ENCODE results near the gene RASAL2. TPM values are rescaled to one million over a fixed set of nuclear protein-coding genes. Genes with fewer than 3 reads are reported as not detected.

The RASAL2 gene
- total RNA-seq, result 10 to 100 TPM in 6 of 7 donors, 1 to 10 TPM in 1; 9.1 to 24.4 (median 15.9) TPM
- polyA plus RNA-seq, result 1 to 10 TPM in 1 of 3 donors, under 1 TPM in 2; 0.42 to 1.4 (median 0.50) TPM
- long read RNA-seq, donor 1, transcript RASAL2-204 (2 exons, 650 nt), result major isoform, 5 of 5 reads
- long read RNA-seq, donor 1, partial matches to known transcripts, result 0 of 5 reads
- long read RNA-seq, donor 1, other reads (novel, unspliced or antisense), result 0 of 5 reads
- long read RNA-seq, donor 2, partial matches to known transcripts, result 0 of 3 reads
- long read RNA-seq, donor 2, other reads (novel, unspliced or antisense), result 0 of 3 reads

- H3K27me3 ChIP-seq (replicated peaks in 1 of 7), result peaks cover 0 to 43% (median 12%) of the 10 kb centered on the region in 7 donors
- no peaks in the 10 kb centered on the region for H3K9me3 ChIP-seq
- H3K4me3 ChIP-seq, result peak within 1 kb of the TSS; percentile 70 to 94 (median 83)
- TF ChIP-seq POLR2AphosphoS5 (IDR thresholded peaks at IDR 0.05), result peak; percentile 7 to 65 (median 63)
- peak in 3 of 11 experiments; percentile 5 to 21 (median 12) for TF ChIP-seq CTCF (IDR thresholded peaks at IDR 0.05 in 8 of 11, conservative IDR thresholded peaks at IDR 0.05 in 3 of 11)
- no peak for TF ChIP-seq POLR2A (IDR thresholded peaks at IDR 0.05)
- 1 to 4% (median 1%) methylated on average over 10 to 82 of the region's 82 CpGs for WGBS, 5 donors
- peak; percentile 88 for DNase-seq
- intact Hi-C loops (cut with DNase I; ENCODE audit: low total_unique reads), result no loop called here
- peaks cover 0 to 56% (median 26%) of the 10 kb centered on the region in 6 donors for H3K4me1 ChIP-seq
- H3K27ac ChIP-seq, result peak within 1 kb of the TSS; percentile 57 to 89 (median 84)
- H3K36me3 ChIP-seq, result no peaks in the 10 kb centered on the region
These were observed at the start of gene RASAL2 for GRCh38 chr1:178093951-178094738. Gene RASAL2 (plus strand): TSS chr1:178094104. CDS start chr1:178094493, 389 bp downstream.

- intact Hi-C loops (cut with DNase I; ENCODE audit: low total_unique reads), result no loop called here
- no peaks in the 10 kb centered on the region for H3K27me3 ChIP-seq (replicated peaks in 1 of 7)
- peaks cover 0 to 32% (median 18%) of the 10 kb centered on the region in 8 donors for H3K9me3 ChIP-seq
- no peak for DNase-seq
- H3K4me1 ChIP-seq, result peaks cover 0 to 16% (median 3%) of the 10 kb centered on the region in 6 donors
- TF ChIP-seq POLR2A (IDR thresholded peaks at IDR 0.05), result no peak
- no peak for TF ChIP-seq CTCF (IDR thresholded peaks at IDR 0.05 in 8 of 11, conservative IDR thresholded peaks at IDR 0.05 in 3 of 11)
- no peak for TF ChIP-seq POLR2AphosphoS5 (IDR thresholded peaks at IDR 0.05)
- H3K4me3 ChIP-seq, result no peak overlapping the region
- 30 to 92% (median 77%) methylated on average over 1 of the region's 1 CpG for WGBS, 5 donors
- H3K36me3 ChIP-seq, result no peaks in the 10 kb centered on the region
- no peak overlapping the region for H3K27ac ChIP-seq
These were observed 47.2 kb upstream of the RASAL2 start for GRCh38 chr1:178046591-178047270.

- no peaks in the 10 kb centered on the region for H3K27me3 ChIP-seq (replicated peaks in 1 of 7)
- no peaks in the 10 kb centered on the region for H3K36me3 ChIP-seq
- TF ChIP-seq POLR2A (IDR thresholded peaks at IDR 0.05), result no peak
- TF ChIP-seq CTCF (IDR thresholded peaks at IDR 0.05 in 8 of 11, conservative IDR thresholded peaks at IDR 0.05 in 3 of 11), result no peak
- TF ChIP-seq POLR2AphosphoS5 (IDR thresholded peaks at IDR 0.05), result no peak
- no peak overlapping the region for H3K4me3 ChIP-seq
- peaks cover 0 to 22% (median 3%) of the 10 kb centered on the region in 6 donors for H3K4me1 ChIP-seq
- H3K9me3 ChIP-seq, result peaks cover 0 to 24% (median 18%) of the 10 kb centered on the region in 8 donors
- 51 to 67% (median 61%) methylated on average over 2 of the region's 2 CpGs for WGBS, 5 donors
- no peak for DNase-seq
- H3K27ac ChIP-seq, result no peak overlapping the region
- intact Hi-C loops (cut with DNase I; ENCODE audit: low total_unique reads), result no loop called here
These were observed 46.4 kb upstream of the RASAL2 start for GRCh38 chr1:178047403-178048093.

Data from spleen (tissue), 13 donors.